Panc1 (cell line): ENCODE results near the gene LY86. TPM values are rescaled to one million over a fixed set of nuclear protein-coding genes. Genes with fewer than 3 reads are reported as not detected.

Source experiments
- ATAC-seq: fragments of 200-7000 bp; cut with Tn5 transposase; 2 replicates; pipeline ENCODE4 v1.9.1; 2020; ENCODE audit warnings: mild to moderate bottlenecking, moderate library complexity
- BruUV-seq: library from RNA; stranded (reverse); fragments of 400-500 nt; replicated peaks from 2 replicates; lab custom pipeline; 2021; lab: Mats Ljungman, UMichigan
- CTCF ChIA-PET: fragments of 300-600 bp; sonication (Branson Sonifier 250); formaldehyde crosslinking; loops from one replicate; lab custom pipeline; 2022; ENCODE audit warnings: antibody characterized with exemption; lab: Charles Lee
- POLR2A ChIA-PET: fragments of 300-600 bp; sonication (Branson Sonifier 250); formaldehyde crosslinking; loops from one replicate; lab custom pipeline; 2022; ENCODE audit warnings: antibody characterized with exemption; lab: Charles Lee
- DNase-seq: peaks from one replicate; pipeline ENCODE4 v3.0.0-alpha.2; 2010; ENCODE audit warnings: low read depth, low spot score
- H3K27ac ChIP-seq: 2 replicates; pipeline ENCODE4 v1.5.1; 2011; ENCODE audit warnings: mild to moderate bottlenecking, low read length, inconsistent platforms
- H3K27me3 ChIP-seq: fragments of 200-500 bp; sonication (Bioruptor generic); 2 replicates; pipeline ENCODE4 v1.6.0; 2014; ENCODE audit warnings: low read length, inconsistent platforms; ENCODE audit not compliant: control insufficient read depth, insufficient read depth
- H3K36me3 ChIP-seq: fragments of 200-500 bp; sonication (Bioruptor generic); 2 replicates; pipeline ENCODE4 v1.5.1; 2014; ENCODE audit warnings: inconsistent platforms, mild to moderate bottlenecking, low read length, moderate library complexity; ENCODE audit not compliant: control insufficient read depth, insufficient read depth
- H3K4me1 ChIP-seq: 2 replicates; pipeline ENCODE4 v1.5.1; 2011; ENCODE audit warnings: inconsistent platforms, mild to moderate bottlenecking, low read length, moderate library complexity; ENCODE audit not compliant: control insufficient read depth, insufficient read depth
- H3K4me3 ChIP-seq, 2 experiments: 2 replicates each; pipeline ENCODE4 v1.5.1; 2011 to 2012; ENCODE audit warnings: low read depth in 2 of 2, low read length in 2 of 2, mild to moderate bottlenecking in 2 of 2, inconsistent platforms in 1 of 2, moderate library complexity in 1 of 2
- H3K9me3 ChIP-seq: fragments of 200-500 bp; sonication (Bioruptor generic); 2 replicates; pipeline ENCODE4 v1.5.1; 2014; ENCODE audit warnings: low read depth, mild to moderate bottlenecking, inconsistent platforms, low read length, moderate library complexity; ENCODE audit not compliant: control insufficient read depth, insufficient read depth
- POLR2AphosphoS5 ChIP-seq: IDR thresholded peaks from 2 replicates; pipeline ENCODE4 v1.6.1; 2012; ENCODE audit warnings: mild to moderate bottlenecking, low read depth, low read length, moderate library complexity
- SIN3A ChIP-seq: IDR thresholded peaks from 2 replicates; pipeline ENCODE4 v1.6.1; 2012; ENCODE audit warnings: low read depth, mild to moderate bottlenecking, low read length, moderate library complexity, borderline replicate concordance; ENCODE audit not compliant: insufficient read depth
- TCF7L2 ChIP-seq: IDR thresholded peaks from 2 replicates; pipeline ENCODE4 v1.6.1; 2011; ENCODE audit warnings: mild to moderate bottlenecking, low read depth, low read length, inconsistent platforms
- in situ Hi-C: cut with HindIII; loops from 2 replicates; pipeline ENCODE4 v1.10.0; 2016; ENCODE audit warnings: low sequenced_read_pairs, low pct_unique_long_range_greater_than_20kb
- intact Hi-C: fragments of 100-400 bp; cut with micrococcal nuclease; formaldehyde crosslinking; loops from one replicate; pipeline ENCODE4 v1.10.0; 2022; ENCODE audit not compliant: unreplicated experiment
- total RNA-seq: library from RNA; stranded (reverse); gene quantifications from one replicate; pipeline ENCODE4 v1.2.1, GENCODE V29; 2021; ENCODE audit not compliant: unreplicated experiment
- TF ChIP-seq, protein P1 (sequence below), 2 experiments: IDR thresholded peaks; 2 replicates each; pipeline ENCODE4 v1.6.1; 2011 to 2012; ENCODE audit warnings: low read depth in 2 of 2, control low read depth in 1 of 2, low read length in 1 of 2, mild to moderate bottlenecking in 1 of 2, moderate library complexity in 1 of 2; ENCODE audit not compliant: insufficient read depth in 1 of 2
- TF ChIP-seq, protein P2 (sequence below): fragments of 450-650 bp; IDR thresholded peaks from 2 replicates; pipeline ENCODE4 v1.5.1; 2017; ENCODE audit warnings: mild to moderate bottlenecking

The LY86 gene
- total RNA-seq, 1 experiment from 2014 or later, result not detected

DNA sequence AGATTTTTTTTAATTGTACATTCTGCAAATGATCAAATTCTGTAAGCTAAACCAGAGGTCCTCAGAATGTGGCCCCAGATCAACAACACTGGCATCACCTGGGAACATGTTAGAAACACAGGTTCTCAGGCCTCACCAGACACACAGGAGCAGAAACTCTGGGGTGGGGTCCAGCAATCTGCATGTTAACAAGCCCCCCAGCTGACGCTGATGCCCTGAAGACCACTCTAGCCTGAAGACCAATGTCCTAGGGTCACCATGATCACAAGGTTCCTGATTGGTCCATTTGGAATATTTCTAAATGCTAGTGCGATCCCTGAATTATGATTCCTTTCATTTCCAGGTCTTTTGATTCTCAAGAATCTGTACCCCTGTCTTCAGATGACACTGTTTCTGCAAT is 2.4 kb upstream of the LY86 start:
- no peak for TF ChIP-seq TCF7L2
- TF ChIP-seq, protein P1, sequence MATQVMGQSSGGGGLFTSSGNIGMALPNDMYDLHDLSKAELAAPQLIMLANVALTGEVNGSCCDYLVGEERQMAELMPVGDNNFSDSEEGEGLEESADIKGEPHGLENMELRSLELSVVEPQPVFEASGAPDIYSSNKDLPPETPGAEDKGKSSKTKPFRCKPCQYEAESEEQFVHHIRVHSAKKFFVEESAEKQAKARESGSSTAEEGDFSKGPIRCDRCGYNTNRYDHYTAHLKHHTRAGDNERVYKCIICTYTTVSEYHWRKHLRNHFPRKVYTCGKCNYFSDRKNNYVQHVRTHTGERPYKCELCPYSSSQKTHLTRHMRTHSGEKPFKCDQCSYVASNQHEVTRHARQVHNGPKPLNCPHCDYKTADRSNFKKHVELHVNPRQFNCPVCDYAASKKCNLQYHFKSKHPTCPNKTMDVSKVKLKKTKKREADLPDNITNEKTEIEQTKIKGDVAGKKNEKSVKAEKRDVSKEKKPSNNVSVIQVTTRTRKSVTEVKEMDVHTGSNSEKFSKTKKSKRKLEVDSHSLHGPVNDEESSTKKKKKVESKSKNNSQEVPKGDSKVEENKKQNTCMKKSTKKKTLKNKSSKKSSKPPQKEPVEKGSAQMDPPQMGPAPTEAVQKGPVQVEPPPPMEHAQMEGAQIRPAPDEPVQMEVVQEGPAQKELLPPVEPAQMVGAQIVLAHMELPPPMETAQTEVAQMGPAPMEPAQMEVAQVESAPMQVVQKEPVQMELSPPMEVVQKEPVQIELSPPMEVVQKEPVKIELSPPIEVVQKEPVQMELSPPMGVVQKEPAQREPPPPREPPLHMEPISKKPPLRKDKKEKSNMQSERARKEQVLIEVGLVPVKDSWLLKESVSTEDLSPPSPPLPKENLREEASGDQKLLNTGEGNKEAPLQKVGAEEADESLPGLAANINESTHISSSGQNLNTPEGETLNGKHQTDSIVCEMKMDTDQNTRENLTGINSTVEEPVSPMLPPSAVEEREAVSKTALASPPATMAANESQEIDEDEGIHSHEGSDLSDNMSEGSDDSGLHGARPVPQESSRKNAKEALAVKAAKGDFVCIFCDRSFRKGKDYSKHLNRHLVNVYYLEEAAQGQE (IDR thresholded peaks at IDR 0.05; ENCODE audit: insufficient read depth in 1 of 2, low read depth in 2 of 2, low read length in 1 of 2), result no peak
- TF ChIP-seq, protein P2, sequence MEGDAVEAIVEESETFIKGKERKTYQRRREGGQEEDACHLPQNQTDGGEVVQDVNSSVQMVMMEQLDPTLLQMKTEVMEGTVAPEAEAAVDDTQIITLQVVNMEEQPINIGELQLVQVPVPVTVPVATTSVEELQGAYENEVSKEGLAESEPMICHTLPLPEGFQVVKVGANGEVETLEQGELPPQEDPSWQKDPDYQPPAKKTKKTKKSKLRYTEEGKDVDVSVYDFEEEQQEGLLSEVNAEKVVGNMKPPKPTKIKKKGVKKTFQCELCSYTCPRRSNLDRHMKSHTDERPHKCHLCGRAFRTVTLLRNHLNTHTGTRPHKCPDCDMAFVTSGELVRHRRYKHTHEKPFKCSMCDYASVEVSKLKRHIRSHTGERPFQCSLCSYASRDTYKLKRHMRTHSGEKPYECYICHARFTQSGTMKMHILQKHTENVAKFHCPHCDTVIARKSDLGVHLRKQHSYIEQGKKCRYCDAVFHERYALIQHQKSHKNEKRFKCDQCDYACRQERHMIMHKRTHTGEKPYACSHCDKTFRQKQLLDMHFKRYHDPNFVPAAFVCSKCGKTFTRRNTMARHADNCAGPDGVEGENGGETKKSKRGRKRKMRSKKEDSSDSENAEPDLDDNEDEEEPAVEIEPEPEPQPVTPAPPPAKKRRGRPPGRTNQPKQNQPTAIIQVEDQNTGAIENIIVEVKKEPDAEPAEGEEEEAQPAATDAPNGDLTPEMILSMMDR, result no peak
- no peak for TF ChIP-seq POLR2AphosphoS5
- TF ChIP-seq SIN3A, result no peak
- H3K9me3 ChIP-seq, result no peaks in the 10 kb centered on the region
- H3K27ac ChIP-seq, result no peak overlapping the region
- H3K27me3 ChIP-seq, result no peaks in the 10 kb centered on the region
- POLR2A ChIA-PET, result no interaction called here
- CTCF ChIA-PET, result no interaction called here
- no peak overlapping the region for H3K4me3 ChIP-seq
- no peaks in the 10 kb centered on the region for H3K4me1 ChIP-seq
- H3K36me3 ChIP-seq, result no peaks in the 10 kb centered on the region
- DNase-seq (no peak), ATAC-seq (no peak)
- intact Hi-C loops (no loop called here), in situ Hi-C loops (no loop called here)
- no TSS peak for BruUV-seq

DNA sequence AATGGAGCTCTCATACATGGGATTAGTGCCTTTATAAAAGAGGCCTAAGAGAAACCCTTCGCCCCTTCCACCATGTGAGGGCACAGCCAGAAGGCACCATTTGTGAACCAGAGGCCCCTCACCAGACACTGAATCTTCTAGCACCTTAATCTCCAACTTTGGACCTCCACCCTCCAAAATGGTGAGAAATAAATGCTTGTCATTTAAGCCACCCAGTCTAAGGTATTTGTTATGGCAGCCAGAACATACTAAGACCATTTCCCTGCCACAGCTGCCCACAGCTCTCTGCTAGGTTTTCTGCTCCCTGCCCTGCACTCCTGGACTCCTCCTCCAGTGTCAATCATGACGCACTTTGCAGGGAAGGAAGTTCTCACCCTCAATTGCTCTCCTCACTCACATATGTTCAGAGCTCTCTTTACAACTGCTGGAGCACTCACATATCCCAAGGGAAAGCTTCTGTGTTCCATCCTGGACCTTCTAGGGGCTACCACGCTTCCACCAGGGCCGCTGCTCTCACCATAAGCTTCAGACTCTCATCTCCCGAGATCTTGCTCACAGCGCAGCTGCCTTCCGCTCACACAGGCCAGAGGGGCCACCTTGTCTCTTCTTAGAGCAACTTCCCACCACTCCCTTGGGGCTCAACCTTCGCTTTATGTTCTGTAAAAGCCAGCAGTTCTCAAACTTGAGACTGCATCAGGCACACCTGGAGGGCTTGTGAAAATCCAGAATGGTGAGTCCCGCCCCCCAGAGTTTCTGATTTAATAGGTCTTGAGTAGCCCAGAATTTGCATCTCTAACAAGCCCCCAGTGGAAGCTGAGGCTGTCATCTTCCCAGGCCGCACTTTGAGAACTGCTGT is 1.6 kb upstream of the LY86 start:
- TF ChIP-seq, protein P1 (IDR thresholded peaks at IDR 0.05; ENCODE audit: insufficient read depth in 1 of 2, low read depth in 2 of 2, low read length in 1 of 2), result no peak
- TF ChIP-seq TCF7L2 (no peak), SIN3A (no peak), POLR2AphosphoS5 (no peak)
- TF ChIP-seq, protein P2, result no peak
- intact Hi-C loops, result no loop called here
- H3K27me3 ChIP-seq, result no peaks in the 10 kb centered on the region
- POLR2A ChIA-PET, result no interaction called here
- no TSS peak for BruUV-seq
- CTCF ChIA-PET, result no interaction called here
- H3K9me3 ChIP-seq, result no peaks in the 10 kb centered on the region
- H3K4me3 ChIP-seq, result no peak overlapping the region
- H3K4me1 ChIP-seq, result no peaks in the 10 kb centered on the region
- no peaks in the 10 kb centered on the region for H3K36me3 ChIP-seq
- ATAC-seq, result no peak
- in situ Hi-C loops, result no loop called here
- DNase-seq, result no peak
- H3K27ac ChIP-seq, result no peak overlapping the region
